Stimulated activated CD8-positive, alpha-beta memory T cell treated with anti-CD3 and anti-CD28 coated beads, Interleukin-4, amount 100 ng/mL, for 1 hour (primary cell): ENCODE data around the gene CEP170.

ENCODE experiments used
- DNase-seq, 2 donors: peaks; one replicate each; pipeline ENCODE4 v3.0.0-alpha.2; 2020; ENCODE audit warnings: low read depth in 2 of 2, low spot score in 1 of 2

The CEP170 gene

DNA sequence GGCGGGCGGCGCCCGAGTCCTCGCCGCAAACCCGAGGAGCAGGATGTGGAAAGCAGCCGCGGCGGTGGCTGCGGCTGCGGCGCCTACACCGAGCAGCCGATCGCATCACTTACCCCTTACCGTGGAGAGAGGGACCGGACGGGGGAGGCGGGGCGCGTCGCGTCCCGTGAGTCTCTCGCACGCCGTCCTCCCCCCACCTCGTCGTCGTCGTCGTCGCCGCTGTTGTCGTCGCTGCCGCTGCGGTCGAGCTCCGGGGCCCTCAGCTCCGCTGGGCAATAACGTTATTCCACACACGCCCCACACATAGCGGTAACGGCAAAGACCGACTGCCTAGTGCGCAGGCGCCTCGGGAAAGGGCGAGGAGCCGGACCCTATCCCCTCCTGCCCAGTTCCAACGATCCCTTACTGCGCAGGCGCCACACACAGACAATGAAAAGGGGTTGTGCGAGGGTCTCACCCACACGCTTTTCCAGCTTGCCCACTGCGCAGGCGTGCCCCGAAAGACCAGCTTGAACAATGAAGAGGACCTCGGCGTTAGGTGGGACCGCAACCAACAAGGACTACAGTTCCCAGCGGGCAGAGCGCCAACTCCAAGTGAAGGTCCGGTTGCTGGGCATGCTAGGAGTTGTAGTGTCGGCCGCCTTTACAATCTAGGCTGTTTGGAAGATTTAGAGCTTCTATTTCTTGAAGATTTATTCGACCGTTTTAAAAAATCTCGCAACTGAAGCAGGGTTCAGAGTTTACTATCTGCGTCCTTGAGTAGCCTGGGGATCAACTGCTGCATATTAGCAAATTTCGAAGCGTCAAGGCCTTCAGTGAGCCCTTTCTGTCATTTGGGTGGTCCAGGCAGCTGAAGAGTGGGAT lies at the start of gene CEP170:
CEP170 (minus strand) TSS at position 355 of the 864 bp plus-strand sequence. CDS start 30,001 bp downstream, outside the sequence.
- DNase-seq, result peak; percentile 56 to 71

DNA sequence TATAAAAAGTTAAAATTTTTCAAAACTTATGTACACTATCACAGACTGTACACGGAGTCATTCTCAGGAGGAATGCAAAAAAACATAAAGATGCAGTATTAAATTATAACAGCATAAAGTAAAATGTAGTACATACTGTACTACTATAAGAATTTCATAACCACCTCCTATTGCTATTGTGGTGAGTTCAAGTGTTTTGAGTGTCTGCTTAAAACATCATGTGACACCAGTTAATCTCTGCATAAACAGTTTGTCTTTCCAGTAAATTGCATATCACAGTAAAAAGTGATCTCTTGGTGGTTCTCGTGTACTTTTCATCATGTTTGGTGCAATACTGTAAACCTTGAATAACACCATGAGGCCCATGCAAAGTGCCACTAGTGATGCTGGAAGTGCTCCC lies 46.0 kb upstream of the CEP170 start:
- no peak for DNase-seq

DNA sequence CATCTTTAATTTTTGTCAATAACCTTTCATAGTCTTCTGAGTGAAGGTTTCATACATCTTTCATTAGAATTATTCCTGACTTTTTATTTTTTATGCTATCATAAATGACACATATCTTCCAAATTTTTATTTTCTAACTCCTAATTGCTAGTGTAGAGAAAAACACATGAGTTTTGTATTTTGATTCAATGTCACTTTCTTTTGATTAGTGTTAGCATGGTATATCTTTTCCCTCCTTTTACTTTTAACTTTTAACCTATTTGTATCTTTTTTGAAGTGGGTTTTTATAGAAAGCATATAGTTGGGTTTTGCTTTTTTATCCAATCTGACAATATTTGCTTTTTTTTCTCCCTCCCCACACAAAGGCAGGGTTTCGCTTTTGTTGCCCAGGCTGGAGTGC lies 44.0 kb upstream of the CEP170 start:
- DNase-seq, result no peak

DNA sequence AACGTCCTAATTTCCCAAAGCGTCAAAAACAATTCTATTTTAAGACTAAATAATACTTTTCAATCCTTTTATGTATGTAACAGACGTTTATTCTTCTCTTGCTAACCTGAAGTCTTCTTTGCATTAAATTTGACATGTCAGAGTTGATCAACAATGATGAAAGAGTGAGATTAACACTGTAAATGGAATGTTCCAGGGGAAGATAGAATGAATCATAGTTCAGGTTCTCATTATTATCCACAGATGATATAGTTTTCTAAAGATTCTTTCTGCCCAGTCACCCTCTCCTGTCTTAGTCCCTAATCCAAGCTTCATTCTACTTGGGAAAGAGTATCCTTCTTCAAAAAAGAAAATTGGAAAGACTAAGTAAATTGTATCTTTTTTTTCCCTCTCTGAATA lies 39.6 kb upstream of the CEP170 start:
- DNase-seq, result no peak

GRCh38 chr1:243293941-243294722 lies 39.1 kb upstream of the CEP170 start:
- DNase-seq, result no peak

DNA sequence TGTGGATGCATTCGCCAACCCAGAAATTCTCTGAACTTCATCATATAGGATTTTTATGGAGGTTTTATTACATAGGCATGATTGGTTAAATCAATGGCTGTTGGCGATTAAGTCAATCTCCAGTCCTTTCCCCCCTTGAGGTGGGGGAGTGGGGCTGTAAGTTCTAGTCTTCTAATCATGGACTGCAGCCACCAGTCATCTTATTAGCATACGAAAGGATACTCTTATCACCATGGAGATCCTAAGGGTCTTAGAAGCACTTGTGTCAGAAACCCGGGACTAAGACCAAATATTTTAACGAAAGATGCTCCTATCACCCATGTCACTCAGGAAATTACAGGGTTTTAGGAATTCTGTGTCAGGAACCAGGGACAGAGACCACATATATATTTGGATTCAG lies 37.0 kb upstream of the CEP170 start:
- no peak for DNase-seq

DNA sequence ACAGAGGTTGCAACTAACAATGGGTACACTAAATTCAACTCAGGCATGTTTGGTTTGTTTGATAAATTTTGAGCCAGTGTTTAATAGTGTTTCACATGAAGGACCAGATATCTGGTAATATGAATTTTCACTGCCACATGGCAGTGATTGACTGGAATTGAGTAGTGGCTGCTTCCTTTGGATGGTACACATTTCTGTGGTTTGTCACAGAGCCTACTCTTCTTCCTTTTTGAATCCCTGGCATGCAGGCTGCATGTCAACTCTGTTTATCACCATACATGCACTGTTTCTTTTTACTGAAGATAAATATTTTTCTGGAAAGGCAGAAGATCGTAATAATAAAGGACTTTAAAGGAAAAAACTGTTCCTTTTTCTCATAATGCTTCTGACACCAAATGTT lies 36.2 kb upstream of the CEP170 start:
- no peak for DNase-seq

DNA sequence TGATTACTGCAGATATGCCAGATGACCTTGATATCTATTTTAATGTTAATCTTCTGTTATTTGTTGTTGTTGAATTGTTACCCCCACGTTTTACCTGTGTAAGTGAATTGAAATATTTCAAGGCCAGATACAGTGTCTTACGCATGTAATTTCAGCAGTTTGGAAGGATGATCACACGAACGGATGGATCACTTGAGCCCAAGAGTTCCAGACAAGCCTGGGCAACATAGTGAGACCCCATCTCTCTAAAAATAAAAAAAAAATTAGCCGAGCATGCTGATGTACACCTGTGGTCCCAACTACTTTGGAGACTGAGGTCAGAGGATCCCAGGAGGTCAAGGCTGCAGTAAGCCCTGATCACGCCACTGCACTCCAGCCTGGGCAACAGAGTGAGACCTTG lies 33.0 kb upstream of the CEP170 start:
- no peak for DNase-seq

GRCh38 chr1:243287652-243288051 lies 32.6 kb upstream of the CEP170 start:
- DNase-seq, result no peak

DNA sequence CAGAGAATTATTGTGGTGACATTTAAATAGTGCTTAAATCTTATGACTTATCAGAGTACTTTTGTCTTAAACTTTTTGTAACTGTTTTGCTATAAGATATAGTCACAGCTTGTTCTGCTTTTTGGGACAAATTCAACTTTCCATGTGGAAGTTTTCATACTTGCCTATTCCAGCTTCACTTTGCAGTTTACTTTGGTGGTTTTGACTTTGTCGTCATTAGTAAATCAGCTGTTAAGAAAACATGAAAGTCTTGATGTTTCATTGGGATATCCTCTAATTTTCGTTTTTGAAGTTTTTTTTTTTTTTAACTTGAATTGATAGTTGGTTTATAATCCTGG lies 32.0 kb upstream of the CEP170 start:
- no peak for DNase-seq

GRCh38 chr1:243286409-243287122 lies 31.5 kb upstream of the CEP170 start:
- DNase-seq, result no peak

DNA sequence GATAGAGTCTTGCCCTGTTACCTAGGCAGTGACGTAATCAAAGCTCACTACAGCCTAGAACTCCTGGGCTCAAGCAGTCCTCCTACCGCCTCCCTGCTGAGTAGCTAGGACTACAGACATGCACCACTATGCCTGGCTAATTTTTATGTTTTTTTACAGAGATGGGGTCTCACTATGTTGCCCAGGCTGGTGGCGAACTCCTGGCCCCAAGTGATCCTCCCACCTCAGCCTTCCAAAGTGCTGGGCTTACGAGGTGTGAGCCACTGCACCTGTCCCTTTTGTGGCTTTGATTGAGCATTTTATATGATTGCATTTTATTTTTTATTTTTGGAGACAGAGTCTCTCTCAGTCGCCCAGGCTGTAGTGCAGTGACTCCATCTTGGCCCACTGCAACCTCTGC lies 26.6 kb upstream of the CEP170 start:
- DNase-seq, result no peak

DNA sequence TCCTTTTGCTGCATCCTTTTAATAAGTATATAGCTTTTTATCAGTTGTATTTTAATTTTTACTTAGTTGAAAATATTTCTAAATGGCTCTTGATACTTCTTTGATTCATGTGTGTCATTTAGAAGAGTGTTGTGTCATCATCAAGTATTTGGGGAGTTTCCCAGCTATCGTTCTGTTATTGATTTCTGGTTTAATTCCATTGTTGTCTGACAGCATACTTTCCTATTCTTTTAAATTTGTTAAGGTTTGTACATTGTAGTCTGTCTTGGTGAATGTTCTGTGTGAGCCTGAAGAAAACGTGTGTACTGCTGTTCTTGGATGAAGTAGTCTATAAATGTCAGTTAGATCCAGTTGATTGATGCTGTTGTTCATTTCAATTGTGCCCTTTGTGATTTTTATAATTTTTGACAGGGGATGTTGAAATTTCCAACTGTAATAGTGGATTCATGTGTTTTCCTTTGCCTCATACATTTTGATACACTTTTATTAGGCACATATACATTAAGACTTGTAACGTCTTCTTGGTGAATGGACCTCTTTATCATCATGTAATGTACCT lies 25.6 kb upstream of the CEP170 start:
- DNase-seq, result no peak

DNA sequence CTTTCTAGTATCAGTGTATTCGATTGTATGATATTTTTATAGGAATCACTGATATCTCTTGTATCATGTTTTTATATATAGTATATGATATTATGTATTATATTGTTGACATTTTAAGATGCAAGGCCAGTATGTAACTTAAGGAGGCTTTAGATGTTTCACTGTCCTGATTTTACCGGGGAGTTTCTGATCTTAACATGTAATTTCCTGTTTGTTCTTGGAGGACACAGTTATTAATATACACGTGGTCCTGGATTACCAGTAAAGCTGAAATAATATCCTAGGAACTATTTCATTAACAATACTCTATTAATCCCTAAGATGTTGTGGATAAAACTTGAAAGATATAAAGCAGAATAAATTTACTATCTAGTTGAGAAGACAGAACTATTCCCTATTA lies 20.2 kb upstream of the CEP170 start:
- no peak for DNase-seq

GRCh38 chr1:243273945-243274344 lies 18.9 kb upstream of the CEP170 start:
- no peak for DNase-seq

GRCh38 chr1:243273506-243273905 lies 18.4 kb upstream of the CEP170 start:
- DNase-seq, result no peak

GRCh38 chr1:243272401-243272800 lies 17.3 kb upstream of the CEP170 start:
- DNase-seq, result no peak

DNA sequence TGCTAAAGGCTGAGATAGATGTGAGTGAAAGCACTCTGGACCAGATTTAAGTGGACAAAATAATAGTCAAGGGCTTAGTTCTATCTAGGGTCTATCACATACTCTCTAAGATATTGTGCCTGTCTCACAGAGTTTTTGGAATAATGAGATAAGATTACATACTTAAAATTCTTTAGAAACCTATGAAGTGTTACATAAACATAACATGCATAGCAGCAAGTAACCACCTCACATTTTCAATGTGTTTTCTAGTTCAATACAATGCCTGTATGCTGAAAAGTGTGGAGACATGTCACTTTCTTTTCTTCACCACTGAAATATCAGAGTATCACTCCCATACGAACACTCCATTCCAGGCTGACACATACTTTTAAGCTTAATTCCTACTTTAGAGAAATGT lies 16.9 kb upstream of the CEP170 start:
- no peak for DNase-seq

DNA sequence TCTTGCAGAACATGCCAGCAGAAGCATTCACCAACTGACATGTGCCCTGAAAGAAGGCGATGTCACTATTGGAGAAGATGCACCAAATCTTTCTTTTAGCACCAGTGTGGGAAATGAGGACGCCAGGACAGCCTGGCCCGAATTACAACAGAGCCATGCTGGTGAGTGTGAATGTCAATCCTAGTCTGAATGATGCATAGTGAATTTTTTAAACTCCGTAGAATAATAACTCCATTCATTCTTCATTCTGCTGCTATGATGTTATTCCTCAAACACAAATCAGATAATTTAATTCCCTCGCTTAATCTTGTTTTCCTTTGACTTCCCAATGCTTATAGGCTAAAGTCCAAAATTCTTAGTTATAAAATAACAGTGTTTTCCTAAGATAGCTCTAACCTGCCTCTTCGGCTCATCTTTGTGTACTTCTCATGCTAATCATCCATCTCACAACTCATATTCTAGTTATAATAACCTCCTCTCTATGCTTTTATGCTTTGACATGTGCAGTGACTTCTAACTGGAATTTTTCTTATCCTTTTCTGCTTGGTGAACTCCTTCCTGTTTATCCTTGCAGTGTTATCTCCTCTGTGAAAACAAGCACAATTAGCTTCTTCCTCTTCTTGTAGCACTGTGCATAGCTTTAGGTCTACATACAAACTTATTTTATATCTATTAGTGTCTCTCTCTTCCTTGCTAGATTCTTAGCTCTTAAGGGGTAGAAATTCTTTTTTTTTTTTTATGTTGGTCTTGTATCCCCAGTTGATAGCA lies 15.2 kb upstream of the CEP170 start:
- no peak for DNase-seq

- no peak for DNase-seq
These were observed 14.3 kb upstream of the CEP170 start for GRCh38 chr1:243269461-243269801.
